Hematopoietic multipotent progenitor cell treated with erythropoietin and hydrocortisone succinate and interleukin-3 and kit ligand, for 8 days (in vitro differentiated cells): ENCODE results near the gene EIF4E3.

Experiments
- DNase-seq: peaks from one replicate; pipeline ENCODE4 v3.0.0-alpha.2; 2015

EIF4E3 gene

DNA sequence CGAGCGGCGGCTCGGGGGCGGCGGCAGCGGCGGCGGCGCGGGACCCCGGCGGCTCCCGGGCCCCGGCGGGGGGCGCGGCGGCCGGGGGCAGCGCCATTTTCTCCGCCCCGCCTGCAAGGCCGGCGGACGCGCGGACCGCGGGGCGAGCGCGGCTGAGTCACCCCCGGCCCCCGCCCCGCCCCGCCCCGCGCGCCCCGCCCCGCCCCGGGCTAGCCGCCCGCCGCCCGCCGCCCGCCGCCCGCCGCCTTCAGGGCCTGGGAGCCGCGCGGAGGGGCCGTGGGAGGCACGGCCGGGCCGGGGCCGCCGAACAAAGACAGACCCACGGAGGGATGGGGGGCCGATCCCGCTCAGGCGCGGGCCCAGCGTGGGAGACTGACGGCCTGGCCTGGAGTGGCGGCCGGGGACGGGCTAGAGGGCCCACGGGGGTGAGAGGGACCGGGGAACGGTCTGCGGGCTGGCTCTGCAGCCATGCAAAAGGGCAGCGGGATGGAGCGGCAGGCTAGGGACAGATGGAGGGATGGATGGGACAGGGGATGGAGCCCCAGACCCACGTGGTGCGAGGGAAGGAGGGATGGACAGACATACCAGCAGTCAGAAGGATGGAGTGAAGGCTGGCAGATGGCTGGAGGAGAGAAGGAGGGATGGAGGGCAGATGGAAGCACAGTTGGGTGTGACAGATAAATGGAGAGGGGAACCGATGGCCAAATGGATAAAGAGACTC, at the start of gene EIF4E3:
EIF4E3 (minus strand) TSS at position 132 of the 721 bp plus-strand sequence; CDS start at position 97, 35 bp downstream.
- no peak for DNase-seq

DNA sequence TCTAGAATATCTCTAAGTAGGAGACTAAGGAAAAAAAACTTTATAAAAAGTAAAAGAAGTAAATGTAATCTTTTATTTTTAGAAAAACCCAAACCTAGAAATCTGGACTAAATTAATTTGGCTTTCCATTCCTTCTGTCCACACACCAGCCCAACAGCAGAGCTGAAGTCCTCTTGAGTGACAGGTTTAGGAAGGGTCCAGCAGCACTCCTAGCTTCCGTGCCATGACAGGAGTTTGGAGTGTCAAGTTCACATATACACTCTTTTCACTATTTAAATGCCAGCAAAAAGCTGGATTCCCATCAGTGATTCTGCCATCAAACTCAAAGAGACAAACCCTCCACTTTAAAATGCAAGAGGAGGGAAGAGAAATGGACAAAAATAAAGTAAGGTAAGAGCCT, 46.7 kb upstream of the EIF4E3 start:
- DNase-seq: no peak

DNA sequence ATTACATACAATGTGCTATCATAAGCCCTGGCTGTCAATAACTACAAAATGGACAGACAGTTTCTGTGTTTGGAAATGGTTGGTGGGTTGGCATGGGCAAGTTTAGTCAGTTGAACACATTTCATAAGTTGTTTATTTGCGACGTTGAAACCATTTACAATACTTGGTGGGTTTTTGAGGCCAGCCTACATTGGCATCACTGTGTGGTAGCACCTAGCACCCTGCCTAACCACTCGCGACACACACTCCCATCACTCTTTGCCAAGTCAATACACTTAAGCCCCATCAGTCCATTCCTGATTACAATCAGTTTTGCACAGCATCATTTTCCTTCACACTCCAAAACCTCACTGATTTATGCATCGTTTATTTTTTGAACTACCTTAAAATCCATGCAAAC, 45.9 kb upstream of the EIF4E3 start:
- no peak for DNase-seq

DNA sequence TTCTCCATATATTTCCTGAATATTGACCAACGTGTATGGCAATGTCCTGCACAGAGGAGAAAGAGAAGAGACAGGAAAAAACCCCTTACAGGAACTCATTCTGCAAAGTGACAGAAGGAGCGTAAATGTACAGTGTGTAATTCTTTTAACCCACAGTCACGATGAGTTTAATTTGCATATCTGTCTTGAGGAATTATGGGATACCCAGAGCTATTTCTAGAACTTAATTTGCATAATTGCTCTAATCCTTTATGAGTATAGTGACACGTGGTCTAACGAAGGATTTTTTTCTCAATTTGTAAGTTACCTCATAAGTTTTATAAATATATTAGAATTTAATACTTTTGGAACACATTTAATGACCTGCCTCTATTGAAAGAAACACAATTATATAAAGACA, 38.2 kb upstream of the EIF4E3 start:
- no peak for DNase-seq

DNA sequence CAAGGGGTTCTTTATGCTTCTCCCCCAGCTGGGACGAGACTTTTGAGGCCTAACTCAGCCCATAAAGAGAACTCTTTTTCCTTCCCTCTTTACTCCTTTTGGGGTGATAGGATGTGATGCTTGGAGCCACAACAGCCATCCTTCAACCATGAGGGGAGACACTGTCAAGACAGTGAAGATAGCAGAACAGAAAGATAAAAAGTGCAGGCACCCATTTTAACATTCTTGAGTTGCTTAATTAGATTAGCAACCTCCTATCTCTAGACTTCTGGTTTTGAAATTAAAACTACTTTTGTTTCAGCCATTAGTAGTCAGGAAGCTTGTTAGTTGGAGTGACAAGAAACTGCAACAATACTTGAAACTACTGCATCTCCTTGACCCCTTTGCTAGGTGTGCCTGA, 34.9 kb upstream of the EIF4E3 start:
- no peak for DNase-seq

DNA sequence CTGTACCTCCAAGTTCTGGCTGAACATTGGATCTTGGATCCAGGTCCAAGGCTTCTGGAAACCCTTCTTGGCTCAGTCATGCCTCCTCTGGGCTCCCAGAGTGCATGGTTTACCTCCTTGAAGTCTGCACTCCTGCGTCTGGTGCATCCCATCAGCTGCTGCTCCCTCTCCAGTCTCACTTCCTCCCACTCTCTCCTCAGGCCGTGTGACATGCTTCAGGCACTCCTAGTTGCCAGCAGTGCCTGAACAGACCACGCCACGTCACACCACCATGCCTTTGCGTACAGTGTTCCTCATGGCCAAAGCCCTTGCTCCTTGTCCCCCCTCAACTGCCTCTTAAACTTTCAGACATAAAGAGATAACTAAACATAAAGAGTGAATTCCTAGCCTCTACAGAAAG, 34.2 kb upstream of the EIF4E3 start:
- DNase-seq: no peak

DNA sequence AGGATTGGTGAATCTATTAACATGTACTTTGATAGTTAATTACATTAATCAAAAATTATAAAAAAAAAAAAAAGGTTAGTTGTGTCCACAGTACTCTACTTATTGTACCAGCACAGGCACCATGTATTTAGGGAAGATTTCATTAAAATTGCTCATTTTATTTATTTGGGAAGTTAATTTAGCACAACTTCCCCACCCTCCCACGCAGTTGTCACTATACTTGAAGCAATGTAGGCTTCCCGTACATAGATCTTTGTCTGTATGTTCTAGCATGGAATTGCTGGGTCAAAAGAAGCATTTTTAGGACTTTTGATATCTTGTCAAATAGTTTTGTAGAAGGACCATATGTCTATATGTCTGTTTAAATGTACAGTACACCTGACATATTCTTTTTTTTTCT, 32.9 kb upstream of the EIF4E3 start:
- no peak for DNase-seq

DNA sequence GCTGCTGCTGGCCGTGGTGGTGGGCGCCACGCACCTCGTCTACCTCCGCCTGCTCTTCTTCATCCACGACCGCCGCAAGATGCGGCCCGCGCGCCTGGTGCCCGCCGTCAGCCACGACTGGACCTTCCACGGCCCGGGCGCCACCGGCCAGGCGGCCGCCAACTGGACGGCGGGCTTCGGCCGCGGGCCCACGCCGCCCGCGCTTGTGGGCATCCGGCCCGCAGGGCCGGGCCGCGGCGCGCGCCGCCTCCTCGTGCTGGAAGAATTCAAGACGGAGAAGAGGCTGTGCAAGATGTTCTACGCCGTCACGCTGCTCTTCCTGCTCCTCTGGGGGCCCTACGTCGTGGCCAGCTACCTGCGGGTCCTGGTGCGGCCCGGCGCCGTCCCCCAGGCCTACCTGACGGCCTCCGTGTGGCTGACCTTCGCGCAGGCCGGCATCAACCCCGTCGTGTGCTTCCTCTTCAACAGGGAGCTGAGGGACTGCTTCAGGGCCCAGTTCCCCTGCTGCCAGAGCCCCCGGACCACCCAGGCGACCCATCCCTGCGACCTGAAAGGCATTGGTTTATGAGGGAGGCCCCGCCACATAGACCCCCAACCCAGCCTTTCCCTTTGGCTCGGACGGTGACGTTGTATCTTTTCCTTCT, 29.5 kb upstream of the EIF4E3 start:
- no peak for DNase-seq

DNA sequence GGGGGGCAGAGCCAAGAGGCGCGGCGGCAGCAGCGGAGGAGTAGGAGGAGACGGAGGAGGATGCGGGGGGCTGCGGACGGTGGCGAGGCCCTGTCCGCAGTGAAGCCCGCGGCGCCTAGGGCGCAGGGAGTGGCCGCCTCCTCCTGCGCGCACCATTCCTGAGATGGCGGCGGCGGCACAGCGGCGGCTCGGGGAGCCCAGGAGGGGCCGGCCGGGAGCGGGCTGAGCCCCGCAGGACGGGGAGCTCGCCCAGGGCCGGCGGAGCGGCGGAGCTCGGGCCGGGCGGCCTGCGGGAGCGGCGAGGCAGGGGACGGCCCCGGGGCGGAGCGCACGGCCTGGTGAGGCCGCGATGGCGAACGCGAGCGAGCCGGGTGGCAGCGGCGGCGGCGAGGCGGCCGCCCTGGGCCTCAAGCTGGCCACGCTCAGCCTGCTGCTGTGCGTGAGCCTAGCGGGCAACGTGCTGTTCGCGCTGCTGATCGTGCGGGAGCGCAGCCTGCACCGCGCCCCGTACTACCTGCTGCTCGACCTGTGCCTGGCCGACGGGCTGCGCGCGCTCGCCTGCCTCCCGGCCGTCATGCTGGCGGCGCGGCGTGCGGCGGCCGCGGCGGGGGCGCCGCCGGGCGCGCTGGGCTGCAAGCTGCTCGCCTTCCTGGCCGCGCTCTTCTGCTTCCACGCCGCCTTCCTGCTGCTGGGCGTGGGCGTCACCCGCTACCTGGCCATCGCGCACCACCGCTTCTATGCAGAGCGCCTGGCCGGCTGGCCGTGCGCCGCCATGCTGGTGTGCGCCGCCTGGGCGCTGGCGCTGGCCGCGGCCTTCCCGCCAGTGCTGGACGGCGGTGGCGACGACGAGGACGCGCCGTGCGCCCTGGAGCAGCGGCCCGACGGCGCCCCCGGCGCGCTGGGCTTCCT, 28.8 kb upstream of the EIF4E3 start, which contains the start of gene GPR27:
GPR27 (plus strand) TSS at position 155 of the 909 bp plus-strand sequence; CDS start at position 350, 195 bp downstream.
- DNase-seq: no peak

DNA sequence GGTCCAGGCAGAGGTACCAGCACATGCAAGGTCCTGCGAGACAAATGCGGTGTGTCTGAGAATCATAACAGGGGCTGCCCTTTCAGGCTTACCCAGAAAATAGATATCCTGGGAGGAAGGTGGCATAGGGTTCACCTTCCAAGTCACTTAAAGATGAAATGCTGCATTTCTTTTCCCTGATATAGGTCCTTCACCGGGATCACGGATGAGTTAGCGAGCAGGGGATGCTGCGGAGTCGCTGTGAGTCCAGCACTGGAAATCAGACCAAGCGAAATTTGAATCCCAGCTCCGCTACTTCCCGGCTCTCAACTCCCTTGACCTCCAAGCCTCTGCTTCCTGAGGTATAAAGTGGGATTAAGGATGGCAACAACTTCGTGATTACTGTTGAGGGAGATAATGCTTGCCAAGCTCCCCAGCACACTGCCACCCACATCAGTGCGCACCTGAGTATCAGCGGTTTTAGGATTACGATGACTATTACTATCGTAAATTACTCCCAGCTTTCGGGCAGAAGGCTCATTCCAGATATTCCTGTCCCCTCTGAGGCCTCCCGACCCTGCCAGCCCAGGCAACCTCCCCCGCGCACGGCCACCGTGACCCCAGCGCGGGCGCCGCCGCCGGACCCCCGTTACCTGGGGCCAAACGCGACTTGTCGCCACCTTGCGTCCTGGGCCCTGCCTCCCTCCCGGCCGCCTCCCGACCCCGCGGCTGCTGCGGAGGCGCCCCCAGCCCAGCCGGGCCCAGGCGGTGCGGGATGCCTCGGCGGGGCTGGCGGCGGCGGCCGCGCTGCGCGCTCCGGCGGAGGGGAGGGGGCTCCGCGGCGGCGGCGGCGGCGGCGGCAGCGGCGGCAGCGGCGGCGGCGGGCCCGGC, 27.9 kb upstream of the EIF4E3 start:
- DNase-seq: no peak

DNA sequence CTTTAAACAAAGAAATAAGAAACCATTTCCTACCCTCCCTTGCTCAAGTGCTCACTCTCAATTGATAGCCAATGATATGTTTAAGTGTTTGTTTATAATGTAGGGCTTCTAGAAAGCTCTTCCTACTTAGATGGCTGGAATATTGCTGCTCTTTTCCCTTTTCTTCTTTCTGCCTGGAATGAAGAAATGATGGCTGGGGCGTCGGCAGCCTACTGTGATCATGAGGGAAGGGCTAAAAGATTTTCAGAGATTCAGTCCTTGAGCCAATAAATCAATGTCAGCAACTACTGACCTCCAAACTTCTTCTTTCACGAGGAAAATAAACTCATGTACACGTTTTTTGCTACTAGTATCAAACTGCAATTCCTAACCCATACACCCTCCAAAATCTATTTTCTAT, 26.4 kb upstream of the EIF4E3 start:
- DNase-seq: no peak

DNA sequence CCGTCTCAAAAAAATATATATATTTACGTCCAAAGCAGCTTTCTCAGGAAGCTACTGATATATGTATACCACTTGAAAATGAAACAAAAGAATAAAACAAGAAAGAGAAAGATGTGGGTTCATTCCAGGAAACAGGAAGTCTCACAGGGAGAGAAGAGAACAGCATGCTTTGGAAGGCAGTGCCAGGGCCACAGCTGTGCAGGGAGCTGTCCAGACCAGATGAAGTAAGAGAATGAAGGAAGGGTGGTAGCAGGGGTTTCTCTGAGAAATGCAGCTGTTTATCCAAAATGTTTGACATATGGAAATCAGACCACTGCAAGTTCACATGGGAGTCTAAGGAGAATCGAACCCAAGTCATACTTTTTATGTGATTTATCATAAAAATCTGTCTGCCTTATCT, 19.5 kb upstream of the EIF4E3 start:
- DNase-seq: no peak

DNA sequence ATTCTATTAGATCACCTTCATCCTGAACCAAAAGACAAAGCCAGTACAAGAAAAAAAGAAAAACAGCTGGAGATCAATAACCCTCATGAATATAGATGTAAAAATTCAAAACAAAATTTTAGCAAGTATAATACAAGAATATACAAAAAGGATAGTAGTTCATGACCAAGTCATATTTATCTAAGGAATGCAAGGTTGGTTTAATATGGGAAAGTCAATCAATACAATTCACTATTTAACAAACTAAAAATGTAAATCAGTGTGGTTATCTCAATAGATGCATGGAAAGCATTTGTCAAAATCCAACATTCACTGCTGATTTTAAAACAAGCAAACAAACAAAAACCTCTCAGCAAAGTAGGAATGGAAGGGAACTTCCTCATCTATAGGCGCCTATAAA, 17.4 kb upstream of the EIF4E3 start:
- DNase-seq: no peak

DNA sequence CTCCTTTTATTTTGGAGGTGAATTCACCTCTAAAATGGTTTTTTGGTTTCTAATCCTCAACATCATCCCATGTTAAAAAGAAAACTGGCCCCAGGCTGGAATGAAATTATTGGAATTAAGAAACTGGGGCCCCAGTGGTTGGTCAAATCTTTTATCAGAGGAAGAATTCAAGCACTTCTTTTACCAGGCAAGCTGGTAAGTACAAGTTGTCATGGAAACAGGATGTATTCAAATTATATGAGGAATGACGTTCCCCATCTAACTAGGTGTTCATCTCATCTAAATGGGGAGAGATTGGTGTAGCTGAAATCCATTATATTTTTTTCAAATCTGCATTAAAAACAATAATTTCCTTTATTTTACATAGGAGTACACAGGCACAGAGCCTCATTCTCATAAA, 9.7 kb upstream of the EIF4E3 start:
- no peak for DNase-seq

DNA sequence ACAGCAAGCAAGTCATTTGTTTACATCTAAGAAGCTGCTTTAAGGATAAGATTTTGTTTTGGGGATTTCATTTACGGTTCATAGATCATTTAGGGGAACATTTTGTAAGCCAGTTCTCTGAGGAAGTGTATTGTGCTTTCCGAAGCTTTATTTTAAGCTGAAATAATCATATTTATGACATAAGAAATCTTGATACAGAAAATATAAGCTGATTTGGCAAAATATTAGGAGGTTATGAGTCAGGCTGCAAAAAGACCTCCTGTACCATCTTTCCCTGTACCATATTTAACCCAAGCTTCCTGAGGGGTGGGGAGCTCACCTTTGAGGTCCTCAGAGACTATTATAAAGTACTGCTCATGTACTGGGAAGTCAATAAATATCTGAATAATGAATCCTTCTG, 8.1 kb upstream of the EIF4E3 start:
- no peak for DNase-seq

DNA sequence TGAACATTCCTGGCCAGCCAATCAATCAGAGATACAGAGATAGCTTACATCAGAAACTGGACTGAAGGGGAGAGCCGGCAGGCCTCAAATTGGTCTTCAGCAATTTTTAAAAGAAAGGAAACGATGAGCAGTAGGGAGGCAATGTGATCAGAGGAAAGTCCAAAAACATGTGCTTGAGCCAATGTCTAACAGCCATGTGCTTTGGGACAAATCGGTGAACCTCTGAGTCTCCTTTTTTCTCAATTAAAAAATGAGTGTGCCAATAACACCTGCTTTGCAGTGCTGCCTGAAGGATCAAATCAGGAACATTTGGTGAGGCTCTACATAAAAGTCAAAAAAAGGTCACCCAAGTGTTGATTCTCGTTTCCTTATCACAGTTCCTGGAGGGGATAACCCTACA, 7.4 kb upstream of the EIF4E3 start:
- DNase-seq: no peak

DNA sequence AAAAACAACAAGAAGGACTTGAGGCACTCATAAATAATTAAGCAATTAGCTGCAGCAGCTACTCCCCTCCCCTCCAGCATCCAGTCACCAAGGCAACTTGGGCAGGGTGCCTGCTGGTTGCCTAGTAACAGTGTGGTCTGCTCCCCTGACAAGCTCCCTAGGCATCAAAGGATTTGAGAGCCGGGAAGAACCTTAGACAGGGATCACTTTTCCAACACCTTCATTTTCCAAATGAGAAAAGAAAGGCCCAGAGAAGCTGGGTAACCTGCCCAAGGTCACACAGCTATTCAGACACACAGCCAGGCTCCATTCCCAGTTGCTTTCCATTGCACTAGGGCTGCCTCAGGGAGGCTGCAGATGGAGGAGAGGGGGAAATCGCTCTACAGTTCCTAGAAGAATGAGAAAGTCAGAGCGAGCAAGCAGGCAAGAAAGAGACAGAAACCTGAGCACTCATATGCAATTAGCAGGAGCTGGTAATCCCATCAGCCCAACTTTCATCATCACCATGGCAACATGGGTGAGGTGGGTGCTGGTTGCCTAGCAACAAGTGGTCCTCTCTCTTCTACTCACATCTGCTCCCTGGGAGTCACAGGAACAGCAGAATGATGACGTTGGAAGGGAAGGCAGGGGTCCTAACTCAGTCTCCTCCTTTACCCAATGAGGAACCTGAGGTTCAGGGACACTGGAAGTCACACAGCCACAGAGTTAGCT, 3.6 kb upstream of the EIF4E3 start:
- peak; percentile 23 for DNase-seq

DNA sequence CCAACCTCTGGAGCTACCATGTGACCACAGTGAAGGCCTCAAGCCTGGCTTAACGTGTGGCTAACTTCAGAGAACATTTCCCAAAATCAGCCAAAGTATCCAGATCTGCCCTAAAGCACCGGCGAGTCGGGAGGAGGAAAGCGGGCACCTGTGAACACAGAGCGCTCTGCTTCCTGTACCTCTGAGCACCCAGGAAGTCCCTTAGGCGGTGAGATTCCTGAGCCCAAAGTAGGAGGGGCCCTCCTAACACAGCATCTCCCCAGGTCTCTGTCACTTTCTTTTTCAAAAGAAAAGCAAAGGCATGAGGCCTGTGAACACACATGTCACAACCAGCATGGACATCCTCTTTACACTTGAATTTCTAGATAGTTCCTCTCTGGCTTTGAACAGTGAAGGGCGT, 944 bp upstream of the EIF4E3 start:
- no peak for DNase-seq

DNA sequence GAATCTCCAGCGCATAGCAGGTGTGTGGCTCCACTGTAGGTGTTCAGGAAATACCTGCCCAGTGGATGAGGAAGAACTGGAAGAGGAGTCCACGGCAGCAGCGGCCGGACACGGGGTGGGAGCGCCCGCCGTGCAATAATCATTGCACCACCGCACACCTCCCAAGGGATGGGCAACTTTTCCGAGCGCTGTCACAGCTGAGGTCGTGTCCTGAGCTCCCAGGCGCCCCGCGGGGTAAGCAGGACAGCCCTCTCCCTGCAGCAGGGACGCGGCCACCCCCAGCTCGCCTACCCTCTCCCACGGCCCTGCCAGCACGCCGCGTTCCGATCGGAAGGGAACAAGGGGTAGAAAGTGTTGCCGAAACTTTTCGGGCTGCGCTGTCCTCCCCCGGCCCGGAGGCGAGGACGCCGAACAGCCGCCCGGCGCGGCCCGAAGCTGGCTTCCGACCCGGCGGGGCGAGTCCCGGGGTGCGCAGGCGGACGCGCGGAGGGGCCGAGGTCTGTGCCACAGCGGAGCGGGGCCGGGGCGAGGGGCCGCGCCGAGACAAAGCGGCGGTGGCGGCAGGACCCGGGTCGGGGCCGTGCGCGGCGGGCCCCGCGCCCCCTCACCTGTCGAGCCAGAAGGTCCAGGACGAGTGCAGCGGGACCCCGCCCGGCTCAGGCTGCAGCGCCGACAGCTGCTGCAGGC, 475 bp downstream of the EIF4E3 start:
- DNase-seq: no peak

DNA sequence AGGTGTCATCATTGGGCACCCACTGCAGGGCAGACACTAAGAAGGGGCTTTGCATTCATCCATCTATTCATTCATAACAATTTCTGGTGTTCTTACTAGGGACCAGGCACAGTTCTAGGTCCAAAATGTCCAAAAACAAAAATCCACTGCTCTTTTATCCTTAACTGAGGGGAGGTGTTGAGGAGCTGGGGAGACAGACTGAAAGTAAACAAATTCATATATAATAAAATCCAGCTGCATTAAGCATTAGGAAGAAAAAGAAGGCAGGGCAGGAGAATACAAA, 1.1 kb downstream of the EIF4E3 start:
- no peak for DNase-seq

DNA sequence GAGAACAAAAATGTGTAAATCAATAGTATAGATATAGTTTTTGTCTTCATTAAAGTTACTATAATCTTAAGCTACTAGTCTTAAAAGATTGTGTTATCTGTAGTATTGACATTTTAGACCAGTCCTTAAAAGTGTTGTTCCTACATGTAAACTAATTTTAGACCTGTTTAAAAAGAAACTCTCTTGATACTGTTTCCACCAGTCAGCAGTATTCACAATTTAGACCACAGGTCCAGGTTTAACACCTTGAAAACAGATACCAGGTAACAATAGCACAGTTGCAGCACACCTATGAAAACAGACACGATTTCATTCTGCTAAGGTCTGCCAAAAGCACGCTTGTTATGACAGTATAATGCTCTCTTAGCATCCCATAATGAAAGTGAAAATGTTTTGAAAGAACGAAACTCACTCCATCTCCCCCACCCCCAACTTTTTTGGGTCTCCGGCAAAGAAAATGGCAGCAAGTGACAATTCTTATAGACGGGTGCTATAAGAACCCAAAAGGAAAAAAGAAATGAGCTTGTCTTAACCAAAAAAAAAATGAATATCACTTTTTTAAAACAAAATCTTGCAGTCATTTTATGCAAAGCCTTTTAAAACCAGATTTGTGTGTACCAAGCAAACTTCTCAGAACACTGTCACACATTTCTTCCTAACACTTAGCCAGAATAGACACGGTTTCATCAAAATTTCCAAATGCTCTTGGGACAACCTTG, 1.6 kb downstream of the EIF4E3 start:
- no peak for DNase-seq
